Measurements from ENCODE around the gene TOM1L2.

DNA sequence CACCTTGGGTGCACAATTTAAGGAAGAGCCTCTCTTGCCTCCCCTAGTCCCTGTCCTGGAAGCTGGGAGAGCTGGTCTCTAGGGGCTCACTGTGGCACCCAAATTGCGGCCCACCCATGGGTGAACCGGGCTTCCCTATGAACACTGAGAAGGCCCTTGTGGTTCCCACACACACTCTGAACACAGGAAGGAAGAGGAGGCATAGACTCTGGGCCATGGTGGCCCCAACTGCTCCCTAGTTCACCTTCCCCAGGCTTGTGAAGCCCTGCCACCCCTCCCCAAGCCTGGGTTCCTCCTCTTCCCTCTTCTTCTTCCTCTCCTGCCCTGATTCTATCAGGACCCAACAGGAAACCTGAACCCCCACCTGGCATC, 145.9 kb downstream of the TOM1L2 start:
- TF ChIP-seq, protein P1, sequence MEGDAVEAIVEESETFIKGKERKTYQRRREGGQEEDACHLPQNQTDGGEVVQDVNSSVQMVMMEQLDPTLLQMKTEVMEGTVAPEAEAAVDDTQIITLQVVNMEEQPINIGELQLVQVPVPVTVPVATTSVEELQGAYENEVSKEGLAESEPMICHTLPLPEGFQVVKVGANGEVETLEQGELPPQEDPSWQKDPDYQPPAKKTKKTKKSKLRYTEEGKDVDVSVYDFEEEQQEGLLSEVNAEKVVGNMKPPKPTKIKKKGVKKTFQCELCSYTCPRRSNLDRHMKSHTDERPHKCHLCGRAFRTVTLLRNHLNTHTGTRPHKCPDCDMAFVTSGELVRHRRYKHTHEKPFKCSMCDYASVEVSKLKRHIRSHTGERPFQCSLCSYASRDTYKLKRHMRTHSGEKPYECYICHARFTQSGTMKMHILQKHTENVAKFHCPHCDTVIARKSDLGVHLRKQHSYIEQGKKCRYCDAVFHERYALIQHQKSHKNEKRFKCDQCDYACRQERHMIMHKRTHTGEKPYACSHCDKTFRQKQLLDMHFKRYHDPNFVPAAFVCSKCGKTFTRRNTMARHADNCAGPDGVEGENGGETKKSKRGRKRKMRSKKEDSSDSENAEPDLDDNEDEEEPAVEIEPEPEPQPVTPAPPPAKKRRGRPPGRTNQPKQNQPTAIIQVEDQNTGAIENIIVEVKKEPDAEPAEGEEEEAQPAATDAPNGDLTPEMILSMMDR (IDR thresholded peaks at IDR 0.05; ENCODE audit: poor library complexity) = no peak
- TF ChIP-seq EZH2 (IDR thresholded peaks at IDR 0.05; ENCODE audit: borderline replicate concordance) = no peak
